Body of pancreas (tissue), 4 donors: ENCODE measurements around the gene RBM19. TPM values are rescaled to one million over a fixed set of nuclear protein-coding genes. Genes with fewer than 3 reads are reported as not detected.

Experiments used
- ATAC-seq: fragments of 150-250 bp; one replicate; pipeline ENCODE4 v1.9.1; 2016
- DNase-seq, 4 donors: peaks; one replicate each; pipeline ENCODE4 v3.0.0-alpha.2; 2019
- H3K27ac ChIP-seq, 4 donors: fragments of 200-600 bp; sonication (generic); 1 replicate in 3 of 4; 2 replicates in 1 of 4; pipeline versions ENCODE4 v1.5.1 to v1.6.1; 2016 to 2019; ENCODE audit warnings: mild to moderate bottlenecking in 1 of 4, mixed read lengths in 1 of 4, moderate library complexity in 1 of 4
- H3K27me3 ChIP-seq, 2 donors: fragments of 200-600 bp; sonication (generic); one replicate each; pipeline ENCODE4 v1.6.0; 2016; ENCODE audit warnings: mild to moderate bottlenecking in 1 of 2
- H3K36me3 ChIP-seq, 2 donors: fragments of 200-600 bp; sonication (generic); replicated peaks in 1 of 2; 2 replicates each; pipeline ENCODE4 v1.5.1; 2016; ENCODE audit warnings: low read depth in 2 of 2; ENCODE audit not compliant: insufficient read depth in 1 of 2
- H3K4me1 ChIP-seq: fragments of 200-600 bp; sonication (generic); one replicate; pipeline ENCODE4 v1.6.0; 2016
- H3K4me3 ChIP-seq, 2 donors: fragments of 200-600 bp; sonication (generic); 1 replicate in 1 of 2; 2 replicates in 1 of 2; pipeline ENCODE4 v1.5.1; 2016 to 2019
- H3K9me3 ChIP-seq, 3 donors: fragments of 200-600 bp; sonication (generic); 1 replicate in 2 of 3; 2 replicates in 1 of 3; pipeline ENCODE4 v1.5.1; 2016
- POLR2A ChIP-seq, 3 donors: fragments of 450-650 bp; IDR thresholded peaks; one replicate each; pipeline ENCODE4 v1.6.1; 2016; ENCODE audit warnings: antibody characterized with exemption in 3 of 3, mild to moderate bottlenecking in 2 of 3
- WGBS, 2 donors: methylation state at CpG; one replicate each; pipeline ENCODE4 v1.1.5; 2017; 5-methylcytosine and 5-hydroxymethylcytosine counted together
- intact Hi-C: fragments of 100-400 bp; cut with DNase I; formaldehyde crosslinking; loops from one replicate; pipeline ENCODE4 v1.15.1; 2023
- total RNA-seq, 2 donors: library from RNA; depleted of rRNA; stranded (reverse); fragments of >200 nt; gene quantifications; one replicate each; pipeline ENCODE4 v1.1.0, GENCODE V29; 2016
- TF ChIP-seq, protein P1 (sequence below), 7 experiments: fragments of 450-650 bp in 4 of 7; fragments of 200-600 bp in 3 of 7; sonication (generic) in 3 of 7; IDR thresholded peaks; one replicate each; pipeline ENCODE4 v1.5.1; 2016 to 2019; ENCODE audit warnings: antibody characterized with exemption in 7 of 7

RBM19 gene
- total RNA-seq, 2 donors from 2014 or later, result 18.4 to 36.3 TPM

DNA sequence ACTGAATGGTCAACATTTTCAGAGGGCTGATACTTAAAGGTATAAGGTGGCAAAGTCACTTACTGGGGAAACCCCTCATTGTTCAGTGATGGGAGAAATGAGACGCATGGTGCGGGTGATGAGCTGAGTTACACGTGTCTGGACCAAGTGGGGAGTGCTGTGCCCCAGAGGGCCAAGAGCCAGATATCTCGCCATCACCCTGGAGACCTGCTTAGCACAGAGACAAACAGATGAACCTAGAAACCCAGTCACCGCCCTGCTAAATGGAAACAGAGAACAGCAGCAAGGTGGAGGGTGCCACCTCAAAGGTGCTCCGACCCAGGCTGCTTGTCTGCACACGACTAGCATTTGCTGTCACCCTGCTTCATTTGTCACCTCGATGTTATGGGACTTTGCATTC, 92.4 kb downstream of the RBM19 start:
- no peak for DNase-seq
- ATAC-seq, result no peak
- intact Hi-C loops, result no loop called here
- Histone ChIP-seq H3K27me3 (no peaks in the 10 kb centered on the region), H3K27ac (no peak overlapping the region), H3K4me3 (no peak overlapping the region), H3K9me3 (no peaks in the 10 kb centered on the region), H3K36me3 (no peaks in the 10 kb centered on the region), H3K4me1 (no peaks in the 10 kb centered on the region)
- 82 to 84% methylated on average over 8 of the region's 8 CpGs for WGBS, 2 donors
- TF ChIP-seq POLR2A (IDR thresholded peaks at IDR 0.05), result no peak
- TF ChIP-seq, protein P1, sequence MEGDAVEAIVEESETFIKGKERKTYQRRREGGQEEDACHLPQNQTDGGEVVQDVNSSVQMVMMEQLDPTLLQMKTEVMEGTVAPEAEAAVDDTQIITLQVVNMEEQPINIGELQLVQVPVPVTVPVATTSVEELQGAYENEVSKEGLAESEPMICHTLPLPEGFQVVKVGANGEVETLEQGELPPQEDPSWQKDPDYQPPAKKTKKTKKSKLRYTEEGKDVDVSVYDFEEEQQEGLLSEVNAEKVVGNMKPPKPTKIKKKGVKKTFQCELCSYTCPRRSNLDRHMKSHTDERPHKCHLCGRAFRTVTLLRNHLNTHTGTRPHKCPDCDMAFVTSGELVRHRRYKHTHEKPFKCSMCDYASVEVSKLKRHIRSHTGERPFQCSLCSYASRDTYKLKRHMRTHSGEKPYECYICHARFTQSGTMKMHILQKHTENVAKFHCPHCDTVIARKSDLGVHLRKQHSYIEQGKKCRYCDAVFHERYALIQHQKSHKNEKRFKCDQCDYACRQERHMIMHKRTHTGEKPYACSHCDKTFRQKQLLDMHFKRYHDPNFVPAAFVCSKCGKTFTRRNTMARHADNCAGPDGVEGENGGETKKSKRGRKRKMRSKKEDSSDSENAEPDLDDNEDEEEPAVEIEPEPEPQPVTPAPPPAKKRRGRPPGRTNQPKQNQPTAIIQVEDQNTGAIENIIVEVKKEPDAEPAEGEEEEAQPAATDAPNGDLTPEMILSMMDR (IDR thresholded peaks at IDR 0.05), result no peak

- Histone ChIP-seq H3K36me3 (no peaks in the 10 kb centered on the region), H3K4me1 (no peaks in the 10 kb centered on the region), H3K4me3 (no peak overlapping the region), H3K9me3 (no peaks in the 10 kb centered on the region), H3K27ac (no peak overlapping the region), H3K27me3 (no peaks in the 10 kb centered on the region)
- 91 to 100% methylated on average over 2 of the region's 2 CpGs for WGBS, 2 donors
- intact Hi-C loops, result no loop called here
- DNase-seq (no peak), ATAC-seq (no peak)
- TF ChIP-seq, protein P1 (IDR thresholded peaks at IDR 0.05), result no peak
- TF ChIP-seq POLR2A (IDR thresholded peaks at IDR 0.05), result no peak
These were observed 95.2 kb downstream of the RBM19 start for GRCh38 chr12:113870890-113871289.

DNA sequence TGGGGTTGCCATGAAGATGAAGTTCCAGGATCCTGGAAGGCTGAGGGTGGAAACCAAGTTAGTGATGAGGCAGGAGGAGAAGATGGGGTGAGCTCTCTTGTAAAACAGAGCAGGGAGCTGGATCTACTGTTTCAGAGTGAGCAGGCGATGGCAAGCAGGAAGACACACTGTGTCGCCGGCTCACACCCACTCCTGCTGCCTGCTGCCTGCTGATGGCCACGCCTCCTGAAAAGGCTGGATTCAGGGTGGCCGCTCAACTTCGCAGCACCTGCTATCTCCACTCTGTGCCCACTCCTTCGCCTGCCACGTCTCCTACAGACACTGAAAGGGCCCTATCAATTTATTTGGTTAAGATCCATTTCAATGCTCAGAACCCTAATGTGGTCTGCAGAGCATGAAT, 96.1 kb downstream of the RBM19 start:
- Histone ChIP-seq H3K36me3 (no peaks in the 10 kb centered on the region), H3K4me1 (no peaks in the 10 kb centered on the region), H3K9me3 (no peaks in the 10 kb centered on the region), H3K27me3 (no peaks in the 10 kb centered on the region), H3K4me3 (no peak overlapping the region), H3K27ac (no peak overlapping the region)
- intact Hi-C loops, result no loop called here
- DNase-seq, result no peak
- no peak for ATAC-seq
- no peak for TF ChIP-seq POLR2A (IDR thresholded peaks at IDR 0.05)
- TF ChIP-seq, protein P1 (IDR thresholded peaks at IDR 0.05), result no peak
- 85 to 86% methylated on average over 8 of the region's 8 CpGs for WGBS, 2 donors

GRCh38 chr12:113868365-113868764, 97.8 kb downstream of the RBM19 start:
- Histone ChIP-seq H3K4me3 (no peak overlapping the region), H3K4me1 (no peaks in the 10 kb centered on the region), H3K27ac (no peak overlapping the region), H3K9me3 (no peaks in the 10 kb centered on the region), H3K36me3 (no peaks in the 10 kb centered on the region), H3K27me3 (no peaks in the 10 kb centered on the region)
- no peak for TF ChIP-seq POLR2A (IDR thresholded peaks at IDR 0.05)
- TF ChIP-seq, protein P1 (IDR thresholded peaks at IDR 0.05), result no peak
- ATAC-seq, result no peak
- intact Hi-C loops, result no loop called here
- WGBS, 2 donors, result 91 to 93% methylated on average over 3 of the region's 3 CpGs
- DNase-seq, result no peak

GRCh38 chr12:113867258-113867657, 98.9 kb downstream of the RBM19 start:
- intact Hi-C loops, result no loop called here
- WGBS, 2 donors, result 79 to 87% methylated on average over 6 of the region's 6 CpGs
- ATAC-seq, result no peak
- Histone ChIP-seq H3K36me3 (no peaks in the 10 kb centered on the region), H3K4me3 (no peak overlapping the region), H3K27ac (no peak overlapping the region), H3K9me3 (no peaks in the 10 kb centered on the region), H3K27me3 (no peaks in the 10 kb centered on the region), H3K4me1 (no peaks in the 10 kb centered on the region)
- DNase-seq, result peak in 1 of 4 donors; percentile 21
- TF ChIP-seq, protein P1 (IDR thresholded peaks at IDR 0.05), result peak in 1 of 7 experiments; percentile 19
- TF ChIP-seq POLR2A (IDR thresholded peaks at IDR 0.05), result no peak
